Measurements from ENCODE around the gene TRPV2.

The TRPV2 gene

GRCh38 chr17:16407911-16408588 is 7.3 kb upstream of the TRPV2 start:
- peak; percentile 30 for DNase-seq

GRCh38 chr17:16417399-16417798 is 2.0 kb downstream of the TRPV2 start:
- DNase-seq = no peak

GRCh38 chr17:16417896-16418684 is 2.7 kb downstream of the TRPV2 start:
- no peak for DNase-seq

GRCh38 chr17:16418685-16419068 is 3.3 kb downstream of the TRPV2 start:
- peak; percentile 24 for DNase-seq

GRCh38 chr17:16419074-16419928 is 3.9 kb downstream of the TRPV2 start:
- DNase-seq = peak; percentile 83

- peak; percentile 72 for DNase-seq
These were observed 4.5 kb downstream of the TRPV2 start for GRCh38 chr17:16419929-16420271.

GRCh38 chr17:16422416-16422815 is 7.0 kb downstream of the TRPV2 start:
- no peak for DNase-seq

GRCh38 chr17:16423226-16423872 is 8.0 kb downstream of the TRPV2 start:
- DNase-seq = no peak

- no peak for DNase-seq
These were observed 9.8 kb downstream of the TRPV2 start for GRCh38 chr17:16425202-16425601.

GRCh38 chr17:16425698-16426659 is 10.6 kb downstream of the TRPV2 start:
- DNase-seq = no peak

GRCh38 chr17:16427020-16427419 is 11.6 kb downstream of the TRPV2 start:
- DNase-seq = no peak

GRCh38 chr17:16428098-16428882 is 12.9 kb downstream of the TRPV2 start:
- DNase-seq = peak; percentile 77

GRCh38 chr17:16429083-16429482 is 13.7 kb downstream of the TRPV2 start:
- DNase-seq = no peak

GRCh38 chr17:16430650-16431049 is 15.3 kb downstream of the TRPV2 start:
- DNase-seq = no peak

GRCh38 chr17:16432017-16432416 is 16.6 kb downstream of the TRPV2 start:
- no peak for DNase-seq

GRCh38 chr17:16433514-16433913 is 18.1 kb downstream of the TRPV2 start:
- DNase-seq = no peak

GRCh38 chr17:16434662-16435061 is 19.3 kb downstream of the TRPV2 start:
- no peak for DNase-seq

- no peak for DNase-seq
These were observed 20.8 kb downstream of the TRPV2 start for GRCh38 chr17:16435925-16436886.

GRCh38 chr17:16437083-16437482 is 21.7 kb downstream of the TRPV2 start:
- no peak for DNase-seq

- DNase-seq = no peak
These were observed 22.8 kb downstream of the TRPV2 start for GRCh38 chr17:16438173-16438556.
